Measurements from ENCODE around the gene SRSF11. TPM values are rescaled to one million over a fixed set of nuclear protein-coding genes. Genes with fewer than 3 reads are reported as not detected.

Gene SRSF11
- polyA plus RNA-seq, 1 donor (not counting 4 experiments of a cell fraction or from before 2014, with no cell fraction given) = 234 TPM

- Histone ChIP-seq H3K27me3 (ENCODE audit: control insufficient read depth, extremely low read depth, insufficient read depth, low read length) (no peaks in the 10 kb centered on the region), H4K20me1 (ENCODE audit: control insufficient read depth, extremely low read depth, insufficient read depth, low read length) (no peaks in the 10 kb centered on the region), H3K27ac (ENCODE audit: control insufficient read depth, insufficient read depth, low read length) (no peak overlapping the region), H3K9me3 (ENCODE audit: control insufficient read depth, low read depth, low read length) (no peaks in the 10 kb centered on the region), H3K79me2 (ENCODE audit: control insufficient read depth, insufficient read depth, low read length) (peaks cover 99% of the 10 kb centered on the region), H3K9ac (ENCODE audit: control insufficient read depth, extremely low read depth, insufficient read depth, low read length) (no peak overlapping the region), H3K4me1 (ENCODE audit: control insufficient read depth, extremely low read depth, insufficient read depth, low read length) (peaks cover 12% of the 10 kb centered on the region), H3K9me1 (ENCODE audit: control insufficient read depth, extremely low read depth, insufficient read depth, low read length) (no peaks in the 10 kb centered on the region), H3K4me3 (ENCODE audit: control insufficient read depth in 2 of 3, extremely low read depth in 1 of 3, insufficient read depth in 2 of 3, low read depth in 1 of 3, low read length in 3 of 3) (no peak overlapping the region), H3K36me3 (ENCODE audit: control insufficient read depth in 2 of 2, extremely low read depth in 1 of 2, insufficient read depth in 2 of 2, low read length in 2 of 2) (peaks cover 9 to 14% of the 10 kb centered on the region in 2 experiments), H3K4me2 (ENCODE audit: control insufficient read depth, extremely low read depth, insufficient read depth, low read depth, low read length) (no peak overlapping the region), H2AFZ (ENCODE audit: control insufficient read depth, low read length) (no peak overlapping the region)
- FAIRE-seq (no peak), DNase-seq (ENCODE audit: low read depth, low spot score) (no peak)
- TF ChIP-seq CTCF (optimal IDR thresholded peaks at IDR 0.05 in 1 of 3, IDR thresholded peaks at IDR 0.05 in 1 of 3, conservative IDR thresholded peaks at IDR 0.05 in 1 of 3; ENCODE audit: extremely low read depth in 1 of 3, insufficient read depth in 2 of 3, low read length in 3 of 3) = no peak
- TF ChIP-seq EZH2 (IDR thresholded peaks at IDR 0.05; ENCODE audit: low read length) = no peak
- dilution Hi-C loops (cut with MboI; ENCODE audit: extremely low pct_ligation_motif_present, low sequenced_read_pairs) = no loop called here
Observed at GRCh38 chr1:70207492-70207891, 13.7 kb upstream of the SRSF11 start.

GRCh38 chr1:70208292-70208691, 12.9 kb upstream of the SRSF11 start:
- H3K4me3 ChIP-seq (ENCODE audit: control insufficient read depth in 2 of 3, extremely low read depth in 1 of 3, insufficient read depth in 2 of 3, low read depth in 1 of 3, low read length in 3 of 3) = no peak overlapping the region
- H3K4me2 ChIP-seq (ENCODE audit: control insufficient read depth, extremely low read depth, insufficient read depth, low read depth, low read length) = no peak overlapping the region
- H3K9me1 ChIP-seq (ENCODE audit: control insufficient read depth, extremely low read depth, insufficient read depth, low read length) = no peaks in the 10 kb centered on the region
- H3K79me2 ChIP-seq (ENCODE audit: control insufficient read depth, insufficient read depth, low read length) = peaks cover 99% of the 10 kb centered on the region
- H2AFZ ChIP-seq (ENCODE audit: control insufficient read depth, low read length) = no peak overlapping the region
- FAIRE-seq (no peak), DNase-seq (ENCODE audit: low read depth, low spot score) (no peak)
- TF ChIP-seq CTCF (optimal IDR thresholded peaks at IDR 0.05 in 1 of 3, IDR thresholded peaks at IDR 0.05 in 1 of 3, conservative IDR thresholded peaks at IDR 0.05 in 1 of 3; ENCODE audit: extremely low read depth in 1 of 3, insufficient read depth in 2 of 3, low read length in 3 of 3) (no peak), EZH2 (IDR thresholded peaks at IDR 0.05; ENCODE audit: low read length) (no peak)
- no peak overlapping the region for H3K27ac ChIP-seq (ENCODE audit: control insufficient read depth, insufficient read depth, low read length)
- H3K36me3 ChIP-seq (ENCODE audit: control insufficient read depth in 2 of 2, extremely low read depth in 1 of 2, insufficient read depth in 2 of 2, low read length in 2 of 2) = peaks cover 9 to 14% of the 10 kb centered on the region in 2 experiments
- no peaks in the 10 kb centered on the region for H3K9me3 ChIP-seq (ENCODE audit: control insufficient read depth, low read depth, low read length)
- H3K9ac ChIP-seq (ENCODE audit: control insufficient read depth, extremely low read depth, insufficient read depth, low read length) = no peak overlapping the region
- no peaks in the 10 kb centered on the region for H4K20me1 ChIP-seq (ENCODE audit: control insufficient read depth, extremely low read depth, insufficient read depth, low read length)
- H3K27me3 ChIP-seq (ENCODE audit: control insufficient read depth, extremely low read depth, insufficient read depth, low read length) = no peaks in the 10 kb centered on the region
- H3K4me1 ChIP-seq (ENCODE audit: control insufficient read depth, extremely low read depth, insufficient read depth, low read length) = peaks cover 12% of the 10 kb centered on the region
- dilution Hi-C loops (cut with MboI; ENCODE audit: extremely low pct_ligation_motif_present, low sequenced_read_pairs) = no loop called here

Data from keratinocyte (primary cell).